Stimulated activated CD8-positive, alpha-beta memory T cell treated with anti-CD3 and anti-CD28 coated beads, Interleukin-15, amount 100 ng/mL, for 48 hours (primary cell): ENCODE measurements around the gene ARHGEF4.

Experiments
- DNase-seq, 2 donors: peaks; one replicate each; pipeline ENCODE4 v3.0.0-alpha.2; 2020; ENCODE audit warnings: low read depth in 2 of 2

ARHGEF4 gene

GRCh38 chr2:131011486-131011885, 174.8 kb downstream of the ARHGEF4 start:
- DNase-seq: no peak

- no peak for DNase-seq
Measured at GRCh38 chr2:131014141-131014540, 177.4 kb downstream of the ARHGEF4 start.

- DNase-seq: no peak
Measured at GRCh38 chr2:131015764-131016163, 179.1 kb downstream of the ARHGEF4 start.

- no peak for DNase-seq
Measured at GRCh38 chr2:131016826-131017741, 180.4 kb downstream of the ARHGEF4 start.

GRCh38 chr2:131022731-131023130, 186.0 kb downstream of the ARHGEF4 start:
- no peak for DNase-seq

- no peak for DNase-seq
Measured at GRCh38 chr2:131023758-131024157, 187.0 kb downstream of the ARHGEF4 start.

- DNase-seq: no peak
Measured at GRCh38 chr2:131026919-131027318, 190.2 kb downstream of the ARHGEF4 start.

- DNase-seq: no peak
Measured at GRCh38 chr2:131027566-131028528, 191.1 kb downstream of the ARHGEF4 start.

GRCh38 chr2:131029812-131030211, 193.1 kb downstream of the ARHGEF4 start:
- no peak for DNase-seq

GRCh38 chr2:131030478-131030971, 193.8 kb downstream of the ARHGEF4 start:
- DNase-seq: no peak

GRCh38 chr2:131031431-131031841, 194.7 kb downstream of the ARHGEF4 start:
- no peak for DNase-seq

GRCh38 chr2:131031875-131032274, 195.2 kb downstream of the ARHGEF4 start:
- DNase-seq: no peak

GRCh38 chr2:131032393-131032836, 195.7 kb downstream of the ARHGEF4 start:
- no peak for DNase-seq

GRCh38 chr2:131033786-131034121, 197.0 kb downstream of the ARHGEF4 start:
- DNase-seq: no peak

GRCh38 chr2:131034122-131035051, 197.7 kb downstream of the ARHGEF4 start:
- no peak for DNase-seq

- DNase-seq: no peak
Measured at GRCh38 chr2:131035112-131035825, 198.6 kb downstream of the ARHGEF4 start.

GRCh38 chr2:131035826-131036231, 199.1 kb downstream of the ARHGEF4 start:
- no peak for DNase-seq

- DNase-seq: no peak
Measured at GRCh38 chr2:131036269-131036668, 199.6 kb downstream of the ARHGEF4 start.

- DNase-seq: no peak
Measured at GRCh38 chr2:131036696-131037397, 200.1 kb downstream of the ARHGEF4 start.
